HEK293 (cell line): ENCODE results near the gene CCKAR.

Experiments
- CTCF ChIA-PET: fragments of 350-600 bp; formaldehyde crosslinking; extraction: SDS; loops from one replicate; lab custom pipeline; 2021; ENCODE audit warnings: antibody characterized with exemption; lab: Yijun Ruan, JAX
- POLR2A ChIA-PET: fragments of 300-600 bp; formaldehyde crosslinking; extraction: SDS; loops from one replicate; lab custom pipeline; 2020; ENCODE audit warnings: antibody characterized with exemption, inconsistent platforms; lab: Yijun Ruan, JAX
- H3K27ac ChIP-seq: fragments of 200-500 bp; sonication (Bioruptor generic); 2 replicates; pipeline ENCODE4 v1.5.1; 2014; ENCODE audit warnings: low read depth, low read length, control low read depth, inconsistent platforms; ENCODE audit errors: extremely low read depth
- H3K36me3 ChIP-seq, 2 experiments: fragments of 200-500 bp in 1 of 2; sonication (Bioruptor generic) in 1 of 2; 1 replicate in 1 of 2; 2 replicates in 1 of 2; pipeline ENCODE4 v1.5.1; 2014 to 2017; ENCODE audit warnings: inconsistent platforms in 2 of 2, low read length in 2 of 2; ENCODE audit not compliant: control insufficient read depth in 2 of 2, insufficient read depth in 1 of 2
- H3K4me1 ChIP-seq: fragments of 200-500 bp; sonication (Bioruptor generic); 2 replicates; pipeline ENCODE4 v1.5.1; 2014; ENCODE audit warnings: mild to moderate bottlenecking, low read length, inconsistent platforms; ENCODE audit not compliant: control insufficient read depth, insufficient read depth
- H3K4me3 ChIP-seq: 2 replicates; pipeline ENCODE4 v1.5.1; 2011; ENCODE audit warnings: low read depth, mild to moderate bottlenecking, control low read depth, low read length, moderate library complexity
- H3K9me3 ChIP-seq: fragments of 200-500 bp; sonication (Bioruptor generic); 2 replicates; pipeline ENCODE4 v1.5.1; 2014; ENCODE audit warnings: low read depth, low read length, inconsistent platforms; ENCODE audit not compliant: control insufficient read depth, insufficient read depth
- BCL11B ChIP-seq: fragments of 450-650 bp; formaldehyde crosslinking; IDR thresholded peaks from 2 replicates; pipeline ENCODE4 v1.5.1; 2016; ENCODE audit warnings: low read depth, missing biosample characterization, missing genetic modification characterization
- KLF16 ChIP-seq: fragments of 450-650 bp; formaldehyde crosslinking; IDR thresholded peaks from 2 replicates; pipeline ENCODE4 v1.5.1; 2017; ENCODE audit warnings: missing biosample characterization, missing genetic modification characterization
- KLF9 ChIP-seq: fragments of 450-650 bp; formaldehyde crosslinking; IDR thresholded peaks from 2 replicates; pipeline ENCODE4 v1.5.1; 2016; ENCODE audit warnings: missing biosample characterization, missing genetic modification characterization, low read depth
- MEIS1 ChIP-seq: sonication (generic); formaldehyde crosslinking; IDR thresholded peaks from 2 replicates; pipeline ENCODE4 v1.8.1; 2022; ENCODE audit warnings: missing genetic modification reagents, mild to moderate bottlenecking, borderline replicate concordance
- SP2 ChIP-seq: fragments of 450-650 bp; formaldehyde crosslinking; IDR thresholded peaks from 2 replicates; pipeline ENCODE4 v1.5.1; 2016; ENCODE audit warnings: missing biosample characterization, missing genetic modification characterization
- ZFP3 ChIP-seq: fragments of 450-650 bp; formaldehyde crosslinking; IDR thresholded peaks from 2 replicates; pipeline ENCODE4 v1.5.1; 2016; ENCODE audit warnings: low read depth, missing biosample characterization, missing genetic modification characterization
- ZNF138 ChIP-seq: fragments of 450-650 bp; formaldehyde crosslinking; IDR thresholded peaks from 2 replicates; pipeline ENCODE4 v1.5.1; 2016; ENCODE audit warnings: missing biosample characterization, missing genetic modification characterization, borderline replicate concordance
- ZNF174 ChIP-seq: fragments of 450-650 bp; formaldehyde crosslinking; IDR thresholded peaks from 2 replicates; pipeline ENCODE4 v1.5.0; 2017; ENCODE audit warnings: missing biosample characterization, mild to moderate bottlenecking, missing genetic modification characterization
- ZNF221 ChIP-seq: fragments of 450-650 bp; formaldehyde crosslinking; IDR thresholded peaks from 2 replicates; pipeline ENCODE4 v1.5.1; 2017; ENCODE audit warnings: missing biosample characterization, missing genetic modification characterization, borderline replicate concordance
- ZNF335 ChIP-seq: fragments of 450-650 bp; formaldehyde crosslinking; conservative IDR thresholded peaks from 2 replicates; pipeline ENCODE4 v1.5.1; 2016; ENCODE audit warnings: missing biosample characterization, missing genetic modification characterization
- ZNF404 ChIP-seq: fragments of 450-650 bp; formaldehyde crosslinking; IDR thresholded peaks from 2 replicates; pipeline ENCODE4 v1.5.1; 2017; ENCODE audit warnings: missing biosample characterization, missing genetic modification characterization
- ZNF501 ChIP-seq: fragments of 450-650 bp; formaldehyde crosslinking; IDR thresholded peaks from 2 replicates; pipeline ENCODE4 v1.5.1; 2016; ENCODE audit warnings: missing biosample characterization, missing genetic modification characterization
- ZNF510 ChIP-seq: fragments of 450-650 bp; formaldehyde crosslinking; IDR thresholded peaks from 2 replicates; pipeline ENCODE4 v1.5.1; 2018; ENCODE audit warnings: mild to moderate bottlenecking, missing genetic modification characterization, missing biosample characterization; ENCODE audit not compliant: insufficient replicate concordance
- ZNF549 ChIP-seq: fragments of 450-650 bp; IDR thresholded peaks from 2 replicates; pipeline ENCODE4 v1.5.1; 2018; ENCODE audit warnings: missing biosample characterization, missing genetic modification characterization, mild to moderate bottlenecking, inconsistent platforms, moderate library complexity
- ZNF677 ChIP-seq: fragments of 450-650 bp; IDR thresholded peaks from 2 replicates; pipeline ENCODE4 v1.5.0; 2018; ENCODE audit warnings: missing biosample characterization, mild to moderate bottlenecking, missing genetic modification characterization, moderate library complexity
- ZNF777 ChIP-seq: fragments of 450-650 bp; formaldehyde crosslinking; IDR thresholded peaks from 2 replicates; pipeline ENCODE4 v1.5.1; 2017; ENCODE audit warnings: missing biosample characterization, missing genetic modification characterization, borderline replicate concordance
- TF ChIP-seq, protein P1 (sequence below): fragments of 450-650 bp; formaldehyde crosslinking; IDR thresholded peaks from 2 replicates; pipeline ENCODE4 v1.5.1; 2017; ENCODE audit warnings: missing biosample characterization, missing genetic modification characterization
- TF ChIP-seq, protein P2 (sequence below): fragments of 450-650 bp; formaldehyde crosslinking; IDR thresholded peaks from 2 replicates; pipeline ENCODE4 v1.5.1; 2016; ENCODE audit warnings: missing biosample characterization, missing genetic modification characterization

Gene CCKAR

GRCh38 chr4:26451597-26451996 lies 38.7 kb downstream of the CCKAR start:
- CTCF ChIA-PET = interaction anchor here (0.6 kb wide), 1 partner anchor 460 kb away, joined by 4 read pairs; no protein-coding TSS in a partner anchor
- TF ChIP-seq KLF9 (tag by site-specific recombination) = no peak
- TF ChIP-seq, protein P1, sequence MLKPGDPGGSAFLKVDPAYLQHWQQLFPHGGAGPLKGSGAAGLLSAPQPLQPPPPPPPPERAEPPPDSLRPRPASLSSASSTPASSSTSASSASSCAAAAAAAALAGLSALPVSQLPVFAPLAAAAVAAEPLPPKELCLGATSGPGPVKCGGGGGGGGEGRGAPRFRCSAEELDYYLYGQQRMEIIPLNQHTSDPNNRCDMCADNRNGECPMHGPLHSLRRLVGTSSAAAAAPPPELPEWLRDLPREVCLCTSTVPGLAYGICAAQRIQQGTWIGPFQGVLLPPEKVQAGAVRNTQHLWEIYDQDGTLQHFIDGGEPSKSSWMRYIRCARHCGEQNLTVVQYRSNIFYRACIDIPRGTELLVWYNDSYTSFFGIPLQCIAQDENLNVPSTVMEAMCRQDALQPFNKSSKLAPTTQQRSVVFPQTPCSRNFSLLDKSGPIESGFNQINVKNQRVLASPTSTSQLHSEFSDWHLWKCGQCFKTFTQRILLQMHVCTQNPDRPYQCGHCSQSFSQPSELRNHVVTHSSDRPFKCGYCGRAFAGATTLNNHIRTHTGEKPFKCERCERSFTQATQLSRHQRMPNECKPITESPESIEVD = no peak
- no peak for TF ChIP-seq KLF16 (tag by site-specific recombination)
- TF ChIP-seq, all 188 proteins: peak for 0
- Histone ChIP-seq H3K36me3 (no peaks in the 10 kb centered on the region), H3K27ac (no peak overlapping the region), H3K9me3 (no peaks in the 10 kb centered on the region), H3K4me1 (no peaks in the 10 kb centered on the region), H3K4me3 (no peak overlapping the region)
- POLR2A ChIA-PET = no interaction called here

GRCh38 chr4:26450418-26450817 lies 39.9 kb downstream of the CCKAR start:
- no peak overlapping the region for H3K4me3 ChIP-seq
- ChIA-PET POLR2A (no interaction called here), CTCF (no interaction called here)
- TF ChIP-seq ZNF777 (no peak), ZNF677 (tag by site-specific recombination) (no peak), ZNF221 (tag by site-specific recombination) (no peak), ZNF138 (no peak), ZNF549 (tag by site-specific recombination) (no peak), BCL11B (tag by site-specific recombination) (no peak), ZFP3 (no peak), ZNF335 (tag by site-specific recombination) (no peak), SP2 (no peak), ZNF174 (tag by site-specific recombination) (no peak), MEIS1 (no peak), ZNF501 (no peak), ZNF510 (tag by site-specific recombination) (no peak), ZNF404 (tag by site-specific recombination) (no peak)
- TF ChIP-seq, protein P1 = no peak
- TF ChIP-seq, protein P2, sequence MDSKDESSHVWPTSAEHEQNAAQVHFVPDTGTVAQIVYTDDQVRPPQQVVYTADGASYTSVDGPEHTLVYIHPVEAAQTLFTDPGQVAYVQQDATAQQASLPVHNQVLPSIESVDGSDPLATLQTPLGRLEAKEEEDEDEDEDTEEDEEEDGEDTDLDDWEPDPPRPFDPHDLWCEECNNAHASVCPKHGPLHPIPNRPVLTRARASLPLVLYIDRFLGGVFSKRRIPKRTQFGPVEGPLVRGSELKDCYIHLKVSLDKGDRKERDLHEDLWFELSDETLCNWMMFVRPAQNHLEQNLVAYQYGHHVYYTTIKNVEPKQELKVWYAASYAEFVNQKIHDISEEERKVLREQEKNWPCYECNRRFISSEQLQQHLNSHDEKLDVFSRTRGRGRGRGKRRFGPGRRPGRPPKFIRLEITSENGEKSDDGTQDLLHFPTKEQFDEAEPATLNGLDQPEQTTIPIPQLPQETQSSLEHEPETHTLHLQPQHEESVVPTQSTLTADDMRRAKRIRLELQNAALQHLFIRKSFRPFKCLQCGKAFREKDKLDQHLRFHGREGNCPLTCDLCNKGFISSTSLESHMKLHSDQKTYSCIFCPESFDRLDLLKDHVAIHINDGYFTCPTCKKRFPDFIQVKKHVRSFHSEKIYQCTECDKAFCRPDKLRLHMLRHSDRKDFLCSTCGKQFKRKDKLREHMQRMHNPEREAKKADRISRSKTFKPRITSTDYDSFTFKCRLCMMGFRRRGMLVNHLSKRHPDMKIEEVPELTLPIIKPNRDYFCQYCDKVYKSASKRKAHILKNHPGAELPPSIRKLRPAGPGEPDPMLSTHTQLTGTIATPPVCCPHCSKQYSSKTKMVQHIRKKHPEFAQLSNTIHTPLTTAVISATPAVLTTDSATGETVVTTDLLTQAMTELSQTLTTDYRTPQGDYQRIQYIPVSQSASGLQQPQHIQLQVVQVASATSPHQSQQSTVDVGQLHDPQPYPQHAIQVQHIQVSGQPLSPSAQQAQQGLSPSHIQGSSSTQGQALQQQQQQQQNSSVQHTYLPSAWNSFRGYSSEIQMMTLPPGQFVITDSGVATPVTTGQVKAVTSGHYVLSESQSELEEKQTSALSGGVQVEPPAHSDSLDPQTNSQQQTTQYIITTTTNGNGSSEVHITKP (tag by site-specific recombination) = no peak
- no peaks in the 10 kb centered on the region for H3K9me3 ChIP-seq
- no peaks in the 10 kb centered on the region for H3K36me3 ChIP-seq
- no peak overlapping the region for H3K27ac ChIP-seq
- no peaks in the 10 kb centered on the region for H3K4me1 ChIP-seq
